Mesendoderm (in vitro differentiated cells): ENCODE results near the gene PPM1B.
A peak's percentile ranks its signal among the peaks of the same experiment; 100 is the strongest.

Source experiments
- DNase-seq: peaks from one replicate; pipeline ENCODE4 v3.0.0; 2013
- H2AK5ac ChIP-seq: 2 replicates; pipeline ENCODE4 v1.6.1; 2013; ENCODE audit warnings: low read length, inconsistent platforms
- H2BK120ac ChIP-seq: 2 replicates; pipeline ENCODE4 v1.6.1; 2013; ENCODE audit warnings: low read depth, mild to moderate bottlenecking, low read length, moderate library complexity, mixed read lengths
- H2BK15ac ChIP-seq: replicated peaks from 2 replicates; pipeline ENCODE4 v1.6.1; 2013; ENCODE audit warnings: low read depth, mild to moderate bottlenecking, moderate library complexity
- H2BK5ac ChIP-seq: 2 replicates; pipeline ENCODE4 v1.6.1; 2013; ENCODE audit warnings: low read length, inconsistent platforms
- H3K18ac ChIP-seq: 2 replicates; pipeline ENCODE4 v1.6.1; 2013; ENCODE audit warnings: mild to moderate bottlenecking, low read length, mixed read lengths
- H3K23ac ChIP-seq: one replicate; pipeline ENCODE4 v1.6.1; 2013; ENCODE audit warnings: low read length
- H3K27ac ChIP-seq: 2 replicates; pipeline ENCODE4 v1.5.1; 2013; ENCODE audit warnings: low read depth, mild to moderate bottlenecking, inconsistent platforms, low read length, moderate library complexity
- H3K27me3 ChIP-seq: 2 replicates; pipeline ENCODE4 v1.6.1; 2013; ENCODE audit warnings: low read length, control low read depth, mild to moderate bottlenecking, inconsistent platforms; ENCODE audit not compliant: insufficient read depth, poor library complexity
- H3K36me3 ChIP-seq: 2 replicates; pipeline ENCODE4 v1.6.1; 2013; ENCODE audit warnings: low read length, inconsistent platforms; ENCODE audit not compliant: control insufficient read depth, insufficient read depth
- H3K4ac ChIP-seq: one replicate; pipeline ENCODE4 v1.6.1; 2013; ENCODE audit warnings: low read depth, mild to moderate bottlenecking, low read length, moderate library complexity
- H3K4me1 ChIP-seq: 2 replicates; pipeline ENCODE4 v1.6.1; 2013; ENCODE audit warnings: low read depth, low read length, inconsistent platforms; ENCODE audit not compliant: control insufficient read depth
- H3K4me2 ChIP-seq: 2 replicates; pipeline ENCODE4 v1.6.1; 2013; ENCODE audit warnings: low read length
- H3K4me3 ChIP-seq: 2 replicates; pipeline ENCODE4 v1.5.1; 2013; ENCODE audit warnings: mild to moderate bottlenecking, low read length
- H3K56ac ChIP-seq: one replicate; pipeline ENCODE4 v1.6.1; 2013; ENCODE audit warnings: low read length
- H3K79me1 ChIP-seq: 2 replicates; pipeline ENCODE4 v1.6.1; 2013; ENCODE audit warnings: low read length, inconsistent platforms
- H3K79me2 ChIP-seq: 2 replicates; pipeline ENCODE4 v1.6.1; 2013; ENCODE audit warnings: mild to moderate bottlenecking, low read length; ENCODE audit not compliant: control insufficient read depth, insufficient read depth
- H3K9ac ChIP-seq: 2 replicates; pipeline ENCODE4 v1.6.1; 2013; ENCODE audit warnings: low read length, inconsistent platforms
- H4K5ac ChIP-seq: one replicate; pipeline ENCODE4 v1.6.1; 2013; ENCODE audit warnings: low read length
- H4K8ac ChIP-seq: one replicate; pipeline ENCODE4 v1.6.1; 2013; ENCODE audit warnings: low read depth, mild to moderate bottlenecking, control low read depth, low read length, moderate library complexity
- WGBS: extraction: QIAGEN DNeasy Blood & Tissue Kit; methylation state at CpG from one replicate; pipeline ENCODE4 v1.1.7; 2013; ENCODE audit warnings: low lambda C conversion rate, missing lambda C conversion rate; ENCODE audit not compliant: insufficient coverage; ENCODE audit errors: extremely low coverage; 5-methylcytosine and 5-hydroxymethylcytosine counted together

Gene PPM1B

GRCh38 chr2:44233450-44234128 lies 64.9 kb downstream of the PPM1B start:
- Histone ChIP-seq H2BK120ac (no peak overlapping the region), H4K5ac (no peak overlapping the region), H3K79me2 (no peaks in the 10 kb centered on the region), H2BK5ac (no peak overlapping the region), H2BK15ac (no peak overlapping the region), H3K27me3 (no peaks in the 10 kb centered on the region), H3K27ac (no peak overlapping the region), H3K4ac (no peak overlapping the region), H3K4me1 (no peaks in the 10 kb centered on the region), H2AK5ac (no peak overlapping the region), H3K79me1 (no peaks in the 10 kb centered on the region), H3K4me3 (no peak overlapping the region), H3K4me2 (no peak overlapping the region), H3K56ac (no peak overlapping the region), H3K18ac (no peak overlapping the region), H4K8ac (no peak overlapping the region), H3K9ac (no peak overlapping the region), H3K23ac (no peak overlapping the region), H3K36me3 (no peaks in the 10 kb centered on the region)
- DNase-seq: peak; percentile 77
- no CpG with 5 or more reads among the region's 2 CpGs for WGBS

GRCh38 chr2:44237221-44237620 lies 68.5 kb downstream of the PPM1B start:
- H4K8ac ChIP-seq: no peak overlapping the region
- H3K4me2 ChIP-seq: no peak overlapping the region
- no peaks in the 10 kb centered on the region for H3K79me1 ChIP-seq
- H4K5ac ChIP-seq: no peak overlapping the region
- no peak overlapping the region for H3K9ac ChIP-seq
- H3K36me3 ChIP-seq: no peaks in the 10 kb centered on the region
- no peaks in the 10 kb centered on the region for H3K27me3 ChIP-seq
- no peak overlapping the region for H2BK5ac ChIP-seq
- no peaks in the 10 kb centered on the region for H3K79me2 ChIP-seq
- no peak overlapping the region for H3K56ac ChIP-seq
- no peak overlapping the region for H3K4ac ChIP-seq
- no peak for DNase-seq
- H3K27ac ChIP-seq: no peak overlapping the region
- no peak overlapping the region for H3K18ac ChIP-seq
- no CpG with 5 or more reads among the region's 2 CpGs for WGBS
- no peak overlapping the region for H3K4me3 ChIP-seq
- no peak overlapping the region for H2BK15ac ChIP-seq
- H3K4me1 ChIP-seq: no peaks in the 10 kb centered on the region
- H2BK120ac ChIP-seq: no peak overlapping the region
- no peak overlapping the region for H3K23ac ChIP-seq
- H2AK5ac ChIP-seq: no peak overlapping the region

- H3K4me3 ChIP-seq: no peak overlapping the region
- H3K18ac ChIP-seq: no peak overlapping the region
- WGBS: no CpG with 5 or more reads among the region's 2 CpGs
- no peaks in the 10 kb centered on the region for H3K36me3 ChIP-seq
- no peak overlapping the region for H3K23ac ChIP-seq
- no peak overlapping the region for H2BK15ac ChIP-seq
- no peak overlapping the region for H3K56ac ChIP-seq
- no peak overlapping the region for H4K5ac ChIP-seq
- H2BK120ac ChIP-seq: no peak overlapping the region
- H3K9ac ChIP-seq: no peak overlapping the region
- no peak overlapping the region for H3K4ac ChIP-seq
- no peaks in the 10 kb centered on the region for H3K4me1 ChIP-seq
- no peak for DNase-seq
- H2AK5ac ChIP-seq: no peak overlapping the region
- no peak overlapping the region for H3K4me2 ChIP-seq
- H3K79me1 ChIP-seq: no peaks in the 10 kb centered on the region
- H3K27me3 ChIP-seq: no peaks in the 10 kb centered on the region
- H3K79me2 ChIP-seq: no peaks in the 10 kb centered on the region
- H3K27ac ChIP-seq: no peak overlapping the region
- H4K8ac ChIP-seq: no peak overlapping the region
- H2BK5ac ChIP-seq: no peak overlapping the region
Observed at GRCh38 chr2:44242904-44243303, 74.2 kb downstream of the PPM1B start.

- H3K4me1 ChIP-seq: no peaks in the 10 kb centered on the region
- no peaks in the 10 kb centered on the region for H3K79me2 ChIP-seq
- no peak overlapping the region for H3K18ac ChIP-seq
- no peak overlapping the region for H3K4me3 ChIP-seq
- no peak overlapping the region for H3K9ac ChIP-seq
- WGBS: no CpG with 5 or more reads among the region's 12 CpGs
- no peak overlapping the region for H3K27ac ChIP-seq
- H4K5ac ChIP-seq: no peak overlapping the region
- no peaks in the 10 kb centered on the region for H3K79me1 ChIP-seq
- DNase-seq: peak; percentile 77
- H2BK15ac ChIP-seq: no peak overlapping the region
- H2AK5ac ChIP-seq: no peak overlapping the region
- H3K4me2 ChIP-seq: no peak overlapping the region
- no peaks in the 10 kb centered on the region for H3K27me3 ChIP-seq
- H3K4ac ChIP-seq: no peak overlapping the region
- H3K36me3 ChIP-seq: no peaks in the 10 kb centered on the region
- no peak overlapping the region for H3K56ac ChIP-seq
- no peak overlapping the region for H2BK5ac ChIP-seq
- no peak overlapping the region for H4K8ac ChIP-seq
- H3K23ac ChIP-seq: no peak overlapping the region
- no peak overlapping the region for H2BK120ac ChIP-seq
Observed at GRCh38 chr2:44244135-44244871, 75.6 kb downstream of the PPM1B start.

GRCh38 chr2:44245083-44245861 lies 76.6 kb downstream of the PPM1B start:
- Histone ChIP-seq H3K4me3 (no peak overlapping the region), H2AK5ac (no peak overlapping the region), H2BK5ac (no peak overlapping the region), H4K5ac (no peak overlapping the region), H3K79me1 (no peaks in the 10 kb centered on the region), H3K23ac (no peak overlapping the region), H3K9ac (no peak overlapping the region), H3K4ac (no peak overlapping the region), H3K79me2 (no peaks in the 10 kb centered on the region), H3K56ac (no peak overlapping the region), H3K27me3 (no peaks in the 10 kb centered on the region), H4K8ac (no peak overlapping the region), H3K36me3 (no peaks in the 10 kb centered on the region), H3K27ac (no peak overlapping the region), H3K4me1 (no peaks in the 10 kb centered on the region), H3K18ac (no peak overlapping the region), H3K4me2 (no peak overlapping the region), H2BK15ac (no peak overlapping the region), H2BK120ac (no peak overlapping the region)
- WGBS: no CpG with 5 or more reads among the region's 3 CpGs
- no peak for DNase-seq
